NCI-H1417 (cell line): Measurements from ENCODE around the gene DCAF7.

Source experiments
- DNase-seq, 3 experiments: peaks; one replicate each; lab custom pipeline; 2025; lab: John Stamatoyannopoulos, UW

DCAF7 gene

DNA sequence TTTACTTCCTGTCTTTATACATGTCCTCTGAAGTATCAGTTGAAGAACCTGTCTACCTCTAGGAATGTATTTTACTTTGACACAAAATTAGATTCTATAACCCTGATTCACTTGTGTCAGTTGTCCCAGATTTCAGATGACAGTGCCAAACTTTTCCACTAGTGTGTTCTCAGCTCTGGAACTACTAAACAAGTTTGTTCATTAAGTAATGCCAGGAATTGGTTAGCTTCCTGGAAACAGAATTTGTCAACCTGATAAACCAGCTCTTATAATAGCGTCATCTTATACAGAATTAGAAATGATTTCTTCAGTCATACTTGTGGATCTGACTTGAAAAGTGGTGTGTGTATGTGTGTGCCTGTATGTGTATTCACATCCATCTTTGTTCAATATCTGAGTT, 79.3 kb downstream of the DCAF7 start:
- no peak for DNase-seq

DNA sequence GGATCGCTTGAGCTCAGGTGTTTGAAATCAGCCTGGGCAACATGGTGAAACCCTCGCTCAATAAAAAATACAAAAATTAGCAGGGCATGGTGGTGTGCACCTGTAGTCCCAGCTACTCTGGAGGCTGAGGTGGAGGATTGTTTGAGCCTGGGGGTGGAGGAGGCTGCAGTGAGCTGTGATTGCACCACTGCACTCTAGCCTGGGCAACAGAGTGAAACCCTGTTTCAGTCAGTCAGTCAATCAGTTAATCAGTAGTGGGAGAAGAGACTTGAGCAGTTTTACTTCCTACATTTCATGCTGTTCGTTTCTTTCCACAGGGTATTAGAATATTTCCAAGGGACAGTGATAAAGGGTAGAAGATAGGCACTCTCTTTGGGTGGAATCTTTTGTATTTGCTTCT, 80.8 kb downstream of the DCAF7 start:
- DNase-seq: no peak

DNA sequence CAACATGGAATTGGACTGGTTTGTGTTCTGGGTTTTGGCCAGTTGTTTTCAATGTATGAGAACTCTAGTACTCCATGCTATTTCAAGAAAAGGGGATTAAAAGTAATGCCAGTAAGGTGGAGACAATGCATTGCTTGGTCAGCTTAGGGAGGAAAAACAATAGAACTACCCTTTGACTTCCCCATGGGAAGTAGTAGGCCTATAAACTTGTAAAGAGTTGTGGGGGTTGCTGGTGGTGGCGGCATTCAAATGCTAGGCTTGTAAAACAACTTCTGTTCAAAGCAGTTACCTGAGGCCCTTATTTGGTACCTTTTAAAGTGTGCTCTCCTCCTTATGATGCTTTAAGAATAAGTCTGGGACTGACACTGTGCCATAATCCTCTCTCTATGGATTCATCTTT, 81.3 kb downstream of the DCAF7 start:
- no peak for DNase-seq

- DNase-seq: no peak
These were observed 83.5 kb downstream of the DCAF7 start for GRCh38 chr17:63633742-63634141.

GRCh38 chr17:63634163-63634562, 83.9 kb downstream of the DCAF7 start:
- no peak for DNase-seq

DNA sequence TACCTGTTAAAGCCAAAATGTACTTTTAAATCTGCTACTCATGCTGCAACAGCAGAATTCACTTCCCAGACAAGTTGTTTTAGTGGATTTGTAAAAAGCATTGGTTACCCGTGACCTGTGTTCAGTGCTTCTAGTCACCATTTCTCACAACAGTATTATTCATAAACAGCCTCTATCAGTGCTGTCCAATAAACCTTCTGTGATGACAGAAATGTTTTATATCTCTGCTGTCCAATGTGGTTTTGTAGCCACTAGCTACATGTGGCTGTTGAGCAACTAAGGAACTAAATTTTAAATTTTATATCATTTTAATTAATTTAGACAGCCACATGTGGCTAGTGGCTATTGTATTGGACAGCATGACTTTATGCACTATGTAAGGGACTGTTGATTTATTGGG, 84.5 kb downstream of the DCAF7 start:
- no peak for DNase-seq

GRCh38 chr17:63635290-63635689, 85.0 kb downstream of the DCAF7 start:
- DNase-seq: no peak

GRCh38 chr17:63635787-63636186, 85.5 kb downstream of the DCAF7 start:
- DNase-seq: no peak

DNA sequence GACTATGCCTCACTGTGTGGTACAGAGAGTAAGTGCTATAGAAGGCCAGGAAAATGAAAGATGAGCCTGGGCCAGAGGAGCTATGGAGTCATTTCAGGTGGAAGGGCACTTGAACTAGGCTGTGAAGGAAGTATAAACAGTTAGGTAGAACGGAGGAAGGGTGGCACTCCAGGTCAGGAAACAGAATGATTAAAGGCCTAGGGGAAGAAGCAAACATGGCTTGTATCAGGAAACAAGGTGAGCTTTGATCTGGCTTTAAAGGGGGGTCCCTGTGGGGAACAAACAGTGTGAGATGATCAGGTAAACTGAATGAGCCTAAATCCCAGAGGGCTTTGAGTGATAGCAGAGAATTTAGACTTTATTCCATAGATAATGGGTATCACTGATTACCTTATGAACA, 88.8 kb downstream of the DCAF7 start:
- DNase-seq: no peak

DNA sequence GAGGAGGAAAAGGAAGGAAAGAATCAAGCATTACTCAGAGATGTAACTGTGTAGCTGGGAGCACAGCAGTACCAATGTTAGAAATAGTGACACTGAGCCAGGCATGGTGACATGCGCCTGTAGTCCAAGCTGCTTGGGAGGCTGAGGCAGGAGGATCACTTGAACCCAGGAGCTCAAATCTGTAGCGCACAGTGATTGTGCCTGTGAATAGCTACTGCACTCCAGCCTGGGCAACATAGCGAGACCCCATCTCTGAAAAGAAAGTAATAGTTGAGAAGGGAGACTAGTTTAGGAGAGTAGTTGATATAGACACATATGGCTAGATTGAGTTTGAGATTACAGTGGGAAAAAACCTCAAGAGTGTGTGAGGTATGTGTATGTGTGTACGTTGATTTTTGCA, 89.8 kb downstream of the DCAF7 start:
- no peak for DNase-seq

GRCh38 chr17:63641692-63642448, 91.6 kb downstream of the DCAF7 start:
- no peak for DNase-seq
